DOHH2 (cell line): Measurements from ENCODE around the gene VPS51.

ENCODE experiments used
- H3F3A ChIP-seq: fragments of 200-600 bp; sonication (generic), shearing (Covaris generic); 2 replicates; pipeline ENCODE4 v1.6.0; 2016; ENCODE audit warnings: antibody characterized with exemption, mild to moderate bottlenecking; ENCODE audit not compliant: control insufficient read depth, insufficient read depth
- H3K27ac ChIP-seq: fragments of 200-600 bp; sonication (generic); 2 replicates; pipeline ENCODE4 v1.5.1; 2014; ENCODE audit warnings: low read depth, mild to moderate bottlenecking, low read length, moderate library complexity
- H3K27me3 ChIP-seq: fragments of 200-600 bp; sonication (generic); 2 replicates; pipeline ENCODE4 v1.6.1; 2014; ENCODE audit warnings: mild to moderate bottlenecking, low read length, mixed read lengths; ENCODE audit not compliant: control insufficient read depth
- H3K36me3 ChIP-seq: fragments of 200-600 bp; sonication (generic); 2 replicates; pipeline ENCODE4 v1.6.1; 2014; ENCODE audit warnings: mild to moderate bottlenecking, low read length, moderate library complexity, mixed read lengths; ENCODE audit not compliant: control insufficient read depth
- H3K4me1 ChIP-seq: fragments of 200-600 bp; sonication (generic); 2 replicates; pipeline ENCODE4 v1.6.1; 2014; ENCODE audit warnings: mild to moderate bottlenecking, low read length, mixed read lengths; ENCODE audit not compliant: control insufficient read depth
- H3K4me2 ChIP-seq: fragments of 200-600 bp; sonication (generic); 2 replicates; pipeline ENCODE4 v1.6.0; 2014; ENCODE audit warnings: mild to moderate bottlenecking, low read length, moderate library complexity
- H3K4me3 ChIP-seq: fragments of 200-600 bp; sonication (generic); 2 replicates; pipeline ENCODE4 v1.5.1; 2014; ENCODE audit warnings: mild to moderate bottlenecking, low read length, mixed read lengths
- H3K79me2 ChIP-seq: fragments of 200-600 bp; sonication (generic); 2 replicates; pipeline ENCODE4 v1.6.1; 2014; ENCODE audit warnings: mild to moderate bottlenecking, low read length, mixed read lengths; ENCODE audit not compliant: control insufficient read depth
- H3K9me2 ChIP-seq: fragments of 200-600 bp; sonication (generic); replicated peaks from 2 replicates; pipeline ENCODE4 v1.6.1; 2014; ENCODE audit warnings: mild to moderate bottlenecking, low read length, mixed read lengths; ENCODE audit not compliant: control insufficient read depth
- H3K9me3 ChIP-seq: fragments of 200-600 bp; sonication (generic); 2 replicates; pipeline ENCODE4 v1.6.1; 2014; ENCODE audit warnings: antibody characterized with exemption, low read length, mixed read lengths; ENCODE audit not compliant: control insufficient read depth, insufficient read depth
- H4K20me1 ChIP-seq: fragments of 200-600 bp; sonication (generic); 2 replicates; pipeline ENCODE4 v1.6.0; 2014; ENCODE audit warnings: low read depth, mild to moderate bottlenecking, antibody characterized with exemption, low read length, moderate library complexity; ENCODE audit not compliant: control insufficient read depth, insufficient read depth
- EZH2phosphoT487 ChIP-seq: fragments of 200-600 bp; sonication (generic); IDR thresholded peaks from 2 replicates; pipeline ENCODE4 v1.6.1; 2017; ENCODE audit warnings: borderline replicate concordance, mild to moderate bottlenecking, antibody characterized with exemption, low read length, moderate library complexity, mixed read lengths
- TF ChIP-seq, protein P1 (sequence below): fragments of 200-600 bp; sonication (generic); IDR thresholded peaks from one replicate; pipeline ENCODE4 v1.5.1; 2014; ENCODE audit warnings: antibody characterized with exemption, mild to moderate bottlenecking, low read depth, low read length; ENCODE audit not compliant: poor library complexity, severe bottlenecking

The VPS51 gene

GRCh38 chr11:65134240-65134951, 38.4 kb downstream of the VPS51 start, which contains the start of gene SYVN1:
TSS of gene SYVN1 (minus strand) at chr11:65134519. CDS start at chr11:65133601, 918 bp downstream.
- no peak for TF ChIP-seq EZH2phosphoT487
- TF ChIP-seq, protein P1, sequence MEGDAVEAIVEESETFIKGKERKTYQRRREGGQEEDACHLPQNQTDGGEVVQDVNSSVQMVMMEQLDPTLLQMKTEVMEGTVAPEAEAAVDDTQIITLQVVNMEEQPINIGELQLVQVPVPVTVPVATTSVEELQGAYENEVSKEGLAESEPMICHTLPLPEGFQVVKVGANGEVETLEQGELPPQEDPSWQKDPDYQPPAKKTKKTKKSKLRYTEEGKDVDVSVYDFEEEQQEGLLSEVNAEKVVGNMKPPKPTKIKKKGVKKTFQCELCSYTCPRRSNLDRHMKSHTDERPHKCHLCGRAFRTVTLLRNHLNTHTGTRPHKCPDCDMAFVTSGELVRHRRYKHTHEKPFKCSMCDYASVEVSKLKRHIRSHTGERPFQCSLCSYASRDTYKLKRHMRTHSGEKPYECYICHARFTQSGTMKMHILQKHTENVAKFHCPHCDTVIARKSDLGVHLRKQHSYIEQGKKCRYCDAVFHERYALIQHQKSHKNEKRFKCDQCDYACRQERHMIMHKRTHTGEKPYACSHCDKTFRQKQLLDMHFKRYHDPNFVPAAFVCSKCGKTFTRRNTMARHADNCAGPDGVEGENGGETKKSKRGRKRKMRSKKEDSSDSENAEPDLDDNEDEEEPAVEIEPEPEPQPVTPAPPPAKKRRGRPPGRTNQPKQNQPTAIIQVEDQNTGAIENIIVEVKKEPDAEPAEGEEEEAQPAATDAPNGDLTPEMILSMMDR = no peak
- H3F3A ChIP-seq = peaks cover 36% of the 10 kb centered on the region
- H3K27me3 ChIP-seq = no peaks in the 10 kb centered on the region
- no peaks in the 10 kb centered on the region for H3K9me3 ChIP-seq
- H3K4me3 ChIP-seq = peak within 1 kb of the TSS; percentile 99
- H3K9me2 ChIP-seq = no peaks in the 10 kb centered on the region
- H3K4me2 ChIP-seq = peak within 1 kb of the TSS; percentile 99
- H3K36me3 ChIP-seq = peaks cover 47% of the 10 kb centered on the region
- peaks cover 58% of the 10 kb centered on the region for H3K79me2 ChIP-seq
- peak within 1 kb of the TSS; percentile 100 for H3K27ac ChIP-seq
- peaks cover 18% of the 10 kb centered on the region; the same call in 1 of the 2 replicates for H4K20me1 ChIP-seq
- peaks cover 50% of the 10 kb centered on the region for H3K4me1 ChIP-seq

- Histone ChIP-seq H3K27ac (peak overlapping the region; percentile 100), H3K79me2 (peaks cover 51% of the 10 kb centered on the region), H4K20me1 (peaks cover 12% of the 10 kb centered on the region; the same call in 1 of the 2 replicates), H3K36me3 (peaks cover 40% of the 10 kb centered on the region), H3K27me3 (no peaks in the 10 kb centered on the region), H3K4me3 (peak overlapping the region; percentile 99), H3K9me3 (no peaks in the 10 kb centered on the region), H3F3A (peaks cover 29% of the 10 kb centered on the region), H3K4me1 (peaks cover 43% of the 10 kb centered on the region), H3K9me2 (no peaks in the 10 kb centered on the region), H3K4me2 (peak overlapping the region; percentile 99)
- no peak for TF ChIP-seq EZH2phosphoT487
- TF ChIP-seq, protein P1 = no peak
Measured at GRCh38 chr11:65134952-65135632, 39.1 kb downstream of the VPS51 start.

DNA sequence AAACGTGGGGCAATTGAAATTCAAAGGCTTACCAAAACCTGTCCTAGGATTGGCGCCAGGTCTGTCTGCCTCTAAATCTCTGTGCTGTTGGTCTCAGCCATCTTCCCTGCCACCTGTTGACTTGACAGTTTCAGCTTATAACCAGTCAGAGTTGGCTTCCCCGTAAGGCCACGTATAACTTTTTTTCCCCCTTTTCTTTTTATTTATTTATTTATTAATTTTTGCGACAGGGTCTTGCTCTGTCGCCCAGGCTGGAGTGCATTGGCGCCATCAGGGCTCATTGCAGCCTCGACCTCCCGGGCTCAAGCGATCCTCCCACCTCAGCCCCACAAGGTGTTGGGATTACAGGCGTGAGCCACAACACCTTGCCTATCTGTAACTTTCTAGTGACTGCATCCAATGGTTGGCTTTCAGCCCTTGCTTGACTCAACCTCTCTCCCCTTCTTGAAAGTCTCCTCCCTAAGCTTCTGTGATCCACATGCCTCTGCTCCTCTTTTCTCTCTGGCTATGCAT, 39.7 kb downstream of the VPS51 start:
- Histone ChIP-seq H3K4me1 (peaks cover 39% of the 10 kb centered on the region), H3K27me3 (no peaks in the 10 kb centered on the region), H3F3A (peaks cover 25% of the 10 kb centered on the region), H3K36me3 (peaks cover 34% of the 10 kb centered on the region), H3K9me2 (no peaks in the 10 kb centered on the region), H3K9me3 (no peaks in the 10 kb centered on the region), H4K20me1 (peaks cover 12% of the 10 kb centered on the region; the same call in 1 of the 2 replicates), H3K4me3 (peak overlapping the region; percentile 99), H3K79me2 (peaks cover 46% of the 10 kb centered on the region), H3K27ac (peak overlapping the region; percentile 100), H3K4me2 (peak overlapping the region; percentile 99)
- TF ChIP-seq, protein P1 = no peak
- TF ChIP-seq EZH2phosphoT487 = no peak
